CD4-positive, alpha-beta memory T cell (primary cell): ENCODE measurements around the gene VSTM5. TPM values are rescaled to one million over a fixed set of nuclear protein-coding genes. Genes with fewer than 3 reads are reported as not detected.

ENCODE experiments used
- CTCF ChIA-PET: fragments of 350-600 bp; sonication (Branson Sonifier 250); formaldehyde crosslinking; loops from one replicate; lab custom pipeline; 2021; ENCODE audit warnings: inconsistent platforms; ENCODE audit not compliant: partially characterized antibody; lab: Charles Lee
- POLR2A ChIA-PET: fragments of 350-600 bp; sonication (Branson Sonifier 250); formaldehyde crosslinking; loops from one replicate; lab custom pipeline; 2021; ENCODE audit not compliant: partially characterized antibody; lab: Charles Lee
- DNase-seq, 5 donors: peaks; one replicate each; pipeline versions ENCODE4 v3.0.0 to v3.0.0-alpha.2; 2020 to 2022; ENCODE audit warnings: mixed read lengths in 1 of 5
- H3K27ac ChIP-seq: one replicate; pipeline ENCODE4 v1.7.0; 2013; ENCODE audit warnings: low read depth, low read length
- H3K27me3 ChIP-seq: 2 replicates; pipeline ENCODE4 v1.7.0; 2013; ENCODE audit warnings: mild to moderate bottlenecking, low read length, moderate library complexity; ENCODE audit not compliant: insufficient read depth
- H3K36me3 ChIP-seq: 2 replicates; pipeline ENCODE4 v1.7.0; 2013; ENCODE audit warnings: mild to moderate bottlenecking, low read length, moderate library complexity; ENCODE audit not compliant: insufficient read depth
- H3K4me1 ChIP-seq: 2 replicates; pipeline ENCODE4 v1.7.0; 2013; ENCODE audit warnings: mild to moderate bottlenecking, low read length, moderate library complexity; ENCODE audit not compliant: insufficient read depth
- H3K4me3 ChIP-seq, 2 donors: one replicate each; pipeline ENCODE4 v1.7.0; 2013; ENCODE audit warnings: low read length in 2 of 2, mild to moderate bottlenecking in 1 of 2
- H3K9me3 ChIP-seq, 2 donors: one replicate each; pipeline ENCODE4 v1.7.0; 2013; ENCODE audit warnings: low read length in 2 of 2, control low read depth in 1 of 2; ENCODE audit not compliant: control insufficient read depth in 1 of 2
- H3K27ac Mint-ChIP-seq, 7 donors: one replicate each; pipeline ENCODE4 v1.8.0; 2020 to 2021; ENCODE audit warnings: mixed read lengths in 7 of 7, mild to moderate bottlenecking in 6 of 7, inconsistent platforms in 3 of 7, moderate library complexity in 3 of 7
- H3K27me3 Mint-ChIP-seq, 2 donors: one replicate each; pipeline ENCODE4 v1.8.0; 2020 to 2021; ENCODE audit warnings: mixed read lengths in 2 of 2
- H3K36me3 Mint-ChIP-seq, 2 donors: one replicate each; pipeline ENCODE4 v1.8.0; 2020 to 2021; ENCODE audit warnings: mixed read lengths in 2 of 2, inconsistent platforms in 1 of 2, mild to moderate bottlenecking in 1 of 2
- H3K4me1 Mint-ChIP-seq, 4 donors: one replicate each; pipeline ENCODE4 v1.8.0; 2020 to 2021; ENCODE audit warnings: mixed read lengths in 4 of 4, mild to moderate bottlenecking in 1 of 4
- H3K4me3 Mint-ChIP-seq, 8 donors: one replicate each; pipeline ENCODE4 v1.8.0; 2020 to 2021; ENCODE audit warnings: mixed read lengths in 8 of 8, mild to moderate bottlenecking in 7 of 8, moderate library complexity in 6 of 8, inconsistent platforms in 3 of 8
- H3K9me3 Mint-ChIP-seq, 8 donors: one replicate each; pipeline ENCODE4 v1.8.0; 2020 to 2021; ENCODE audit warnings: mixed read lengths in 8 of 8, mild to moderate bottlenecking in 5 of 8, inconsistent platforms in 3 of 8, moderate library complexity in 1 of 8
- intact Hi-C: fragments of 100-400 bp; cut with micrococcal nuclease; formaldehyde crosslinking; loops from one replicate; pipeline ENCODE4 v1.15.1; 2023
- polyA plus RNA-seq, 2 donors: library from polyadenylated mRNA; unstranded; fragments of 300-500 nt; fragmentation: Illumina TruSeq; gene quantifications; one replicate each; pipeline ENCODE4 v1.2.3, GENCODE V29; 2021
- total RNA-seq, 2 experiments: library from RNA; stranded (reverse); gene quantifications; one replicate each; pipeline ENCODE4 v1.2.3, GENCODE V29; 2021

VSTM5 gene
- total and polyA plus RNA-seq, 4 experiments from 2014 or later: not detected

DNA sequence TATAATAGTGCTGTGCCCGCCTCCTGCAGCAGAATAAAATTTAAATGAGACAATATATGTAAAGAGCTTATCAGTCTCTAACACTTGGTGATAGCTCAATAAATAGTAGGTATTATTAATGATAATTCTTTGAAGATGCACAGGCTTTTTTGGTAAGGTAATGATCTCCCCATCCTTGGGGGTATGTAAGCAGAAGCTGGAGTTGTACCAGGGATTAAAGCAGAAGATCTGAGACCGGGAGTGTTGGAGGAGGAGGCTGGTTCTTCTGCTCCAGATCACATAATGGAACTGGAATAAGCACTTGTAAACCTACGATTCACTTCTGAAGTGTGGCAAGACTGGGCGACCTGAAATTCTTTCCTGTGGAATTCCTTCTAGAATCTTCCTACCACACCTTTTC is 8.4 kb downstream of the VSTM5 start:
- no peaks in the 10 kb centered on the region for H3K9me3 ChIP-seq
- Mint-ChIP-seq H3K27me3 (no peaks in the 10 kb centered on the region), H3K27ac (no peak overlapping the region), H3K9me3 (no peaks in the 10 kb centered on the region), H3K36me3 (no peaks in the 10 kb centered on the region), H3K4me3 (no peak overlapping the region), H3K4me1 (no peaks in the 10 kb centered on the region)
- no peaks in the 10 kb centered on the region for H3K4me1 ChIP-seq
- H3K36me3 ChIP-seq: no peaks in the 10 kb centered on the region
- intact Hi-C loops: no loop called here
- ChIA-PET CTCF (interaction anchor here (0.6 kb wide), 1 partner anchor 12 kb away, joined by 3 read pairs; no protein-coding TSS in a partner anchor), POLR2A (no interaction called here)
- DNase-seq: no peak
- H3K4me3 ChIP-seq: no peak overlapping the region
- H3K27me3 ChIP-seq: no peaks in the 10 kb centered on the region
- H3K27ac ChIP-seq: no peak overlapping the region

DNA sequence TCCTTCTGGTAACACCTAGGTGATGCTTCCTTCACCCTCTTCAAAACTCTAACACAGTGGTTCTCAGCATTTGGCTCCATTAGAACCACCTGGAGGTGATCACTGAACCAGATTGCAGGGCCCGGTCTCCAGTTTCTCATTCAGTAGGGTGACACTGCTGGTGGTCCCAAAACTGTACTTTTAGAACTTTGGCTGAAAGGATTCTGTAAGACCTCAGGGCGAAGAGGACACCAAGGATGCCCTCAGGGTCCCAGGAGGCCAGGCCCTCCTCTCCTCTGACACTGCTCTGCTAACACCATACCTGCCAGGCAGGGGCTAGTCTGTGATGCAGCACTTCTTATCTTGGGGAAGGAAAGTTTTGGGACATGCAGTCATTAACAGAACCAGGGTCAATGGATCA is 9.0 kb downstream of the VSTM5 start:
- H3K4me3 Mint-ChIP-seq: no peak overlapping the region
- no peaks in the 10 kb centered on the region for H3K4me1 ChIP-seq
- H3K36me3 Mint-ChIP-seq: no peaks in the 10 kb centered on the region
- no peak overlapping the region for H3K27ac Mint-ChIP-seq
- no peak for DNase-seq
- POLR2A ChIA-PET: no interaction called here
- H3K4me3 ChIP-seq: no peak overlapping the region
- H3K36me3 ChIP-seq: no peaks in the 10 kb centered on the region
- intact Hi-C loops: no loop called here
- no peaks in the 10 kb centered on the region for H3K27me3 ChIP-seq
- no peak overlapping the region for H3K27ac ChIP-seq
- H3K4me1 Mint-ChIP-seq: no peaks in the 10 kb centered on the region
- CTCF ChIA-PET: no interaction called here
- H3K9me3 Mint-ChIP-seq: no peaks in the 10 kb centered on the region
- H3K27me3 Mint-ChIP-seq: no peaks in the 10 kb centered on the region
- H3K9me3 ChIP-seq: no peaks in the 10 kb centered on the region

DNA sequence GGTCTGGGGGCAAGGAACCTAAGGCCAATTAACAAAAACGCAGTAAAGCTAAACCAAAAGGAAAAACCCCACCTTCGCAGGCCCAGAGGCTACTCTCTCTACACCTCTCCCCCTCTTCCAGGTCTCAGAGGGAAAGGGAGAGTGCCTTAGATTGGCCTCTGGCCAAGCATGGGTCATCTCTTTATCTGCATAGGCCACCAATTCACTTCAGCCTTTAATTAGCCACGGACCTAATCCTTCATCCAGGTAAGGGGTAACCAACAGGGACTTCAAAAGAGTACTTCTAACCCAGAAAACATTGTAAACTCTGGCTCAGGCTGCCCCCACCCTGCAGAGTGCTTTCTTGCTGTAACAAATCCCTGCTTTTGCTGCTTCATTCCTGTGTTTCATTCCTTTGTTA is 9.4 kb downstream of the VSTM5 start:
- CTCF ChIA-PET: no interaction called here

DNA sequence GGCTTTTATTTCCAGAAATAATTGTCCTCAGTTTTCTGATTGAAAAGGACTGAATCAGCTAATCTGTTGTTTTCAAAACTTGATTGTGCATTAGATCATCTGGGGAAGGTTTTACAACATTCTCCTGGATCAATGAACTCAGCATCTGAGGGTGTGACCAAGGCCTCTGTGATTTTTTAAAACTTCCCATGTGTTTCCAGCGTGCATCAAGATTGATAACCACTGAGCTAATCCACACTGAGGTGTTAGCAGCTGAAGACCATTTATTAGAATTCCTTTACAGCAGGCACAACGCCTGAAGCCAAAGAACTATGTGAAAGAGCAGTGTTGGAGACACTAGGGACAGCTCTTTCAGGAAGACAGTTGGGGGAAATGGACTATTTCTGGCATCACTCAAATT is 10.2 kb downstream of the VSTM5 start:
- intact Hi-C loops: no loop called here

More for the DNA sequence above, 9.4 kb downstream of the VSTM5 start:
- no peaks in the 10 kb centered on the region for H3K9me3 Mint-ChIP-seq
- no peaks in the 10 kb centered on the region for H3K4me1 Mint-ChIP-seq
- H3K9me3 ChIP-seq: no peaks in the 10 kb centered on the region
- POLR2A ChIA-PET: no interaction called here
- no peak overlapping the region for H3K27ac Mint-ChIP-seq
- no peaks in the 10 kb centered on the region for H3K27me3 ChIP-seq
- H3K4me1 ChIP-seq: no peaks in the 10 kb centered on the region
- intact Hi-C loops: no loop called here
- no peak overlapping the region for H3K4me3 ChIP-seq
- no peak overlapping the region for H3K4me3 Mint-ChIP-seq
- H3K27me3 Mint-ChIP-seq: no peaks in the 10 kb centered on the region
- DNase-seq: no peak
- no peaks in the 10 kb centered on the region for H3K36me3 ChIP-seq
- no peak overlapping the region for H3K27ac ChIP-seq
- H3K36me3 Mint-ChIP-seq: no peaks in the 10 kb centered on the region

DNA sequence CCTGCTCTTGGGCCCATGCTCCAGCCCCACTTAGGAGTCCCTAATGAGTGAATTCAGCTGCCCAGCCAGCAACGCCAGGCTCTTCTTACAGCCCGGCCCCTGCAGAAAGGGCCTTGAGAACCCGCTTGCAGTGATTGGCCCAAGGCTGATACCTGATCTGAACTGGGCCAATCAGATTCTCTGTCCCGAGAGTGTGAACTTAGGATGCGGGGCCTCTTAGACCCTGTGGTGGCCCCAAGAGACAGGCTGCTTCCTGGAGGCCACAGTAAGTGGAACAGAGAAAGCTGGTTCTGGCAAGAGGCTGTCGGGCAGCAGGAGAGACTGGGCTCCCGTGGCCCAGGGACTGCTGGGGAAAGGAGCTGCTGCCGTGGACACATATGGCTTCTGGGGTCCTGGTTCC is 11.5 kb downstream of the VSTM5 start:
- Mint-ChIP-seq H3K27ac (no peak overlapping the region), H3K36me3 (no peaks in the 10 kb centered on the region), H3K27me3 (peaks cover 0 to 2% of the 10 kb centered on the region in 2 donors), H3K4me1 (no peaks in the 10 kb centered on the region), H3K9me3 (no peaks in the 10 kb centered on the region), H3K4me3 (no peak overlapping the region)
- H3K27me3 ChIP-seq: no peaks in the 10 kb centered on the region
- no peaks in the 10 kb centered on the region for H3K36me3 ChIP-seq
- H3K4me3 ChIP-seq: no peak overlapping the region
- H3K4me1 ChIP-seq: no peaks in the 10 kb centered on the region
- no peaks in the 10 kb centered on the region for H3K9me3 ChIP-seq
- ChIA-PET CTCF (interaction anchor here (0.6 kb wide), 1 partner anchor 32 kb away, joined by 3 read pairs; no protein-coding TSS in a partner anchor), POLR2A (no interaction called here)
- no peak overlapping the region for H3K27ac ChIP-seq
- no peak for DNase-seq
- intact Hi-C loops: no loop called here

More for the DNA sequence above, 10.2 kb downstream of the VSTM5 start:
- H3K36me3 Mint-ChIP-seq: no peaks in the 10 kb centered on the region
- Histone ChIP-seq H3K27me3 (no peaks in the 10 kb centered on the region), H3K36me3 (no peaks in the 10 kb centered on the region), H3K4me1 (no peaks in the 10 kb centered on the region), H3K4me3 (no peak overlapping the region), H3K27ac (no peak overlapping the region), H3K9me3 (no peaks in the 10 kb centered on the region)
- no peaks in the 10 kb centered on the region for H3K27me3 Mint-ChIP-seq
- DNase-seq: no peak
- no peak overlapping the region for H3K27ac Mint-ChIP-seq
- ChIA-PET CTCF (no interaction called here), POLR2A (no interaction called here)
- H3K4me3 Mint-ChIP-seq: no peak overlapping the region
- no peaks in the 10 kb centered on the region for H3K9me3 Mint-ChIP-seq
- no peaks in the 10 kb centered on the region for H3K4me1 Mint-ChIP-seq

DNA sequence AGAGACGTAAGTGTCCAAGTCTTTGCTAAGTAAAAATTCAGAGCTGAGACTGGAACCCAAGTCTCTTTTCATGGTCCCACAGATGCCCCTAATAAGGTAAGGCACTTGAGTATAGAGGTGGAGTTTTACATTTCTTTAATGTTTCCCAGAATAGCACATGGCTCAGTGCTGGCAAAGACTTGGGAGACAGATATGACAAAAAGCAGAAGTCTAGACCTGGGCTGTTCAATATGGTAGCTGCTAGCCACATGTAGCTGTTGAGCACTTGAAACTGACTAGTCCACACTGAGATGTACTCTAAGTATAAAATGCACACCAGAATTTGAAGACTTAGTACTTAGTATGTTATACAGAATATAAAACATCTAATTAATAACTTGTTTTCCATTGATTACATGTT is 17.6 kb downstream of the VSTM5 start:
- Mint-ChIP-seq H3K9me3 (no peaks in the 10 kb centered on the region), H3K4me1 (no peaks in the 10 kb centered on the region), H3K4me3 (no peak overlapping the region), H3K27ac (no peak overlapping the region), H3K36me3 (no peaks in the 10 kb centered on the region), H3K27me3 (peaks cover 0 to 10% of the 10 kb centered on the region in 2 donors)
- Histone ChIP-seq H3K4me1 (no peaks in the 10 kb centered on the region), H3K27ac (no peak overlapping the region), H3K9me3 (no peaks in the 10 kb centered on the region), H3K4me3 (no peak overlapping the region), H3K36me3 (no peaks in the 10 kb centered on the region), H3K27me3 (no peaks in the 10 kb centered on the region)
- POLR2A ChIA-PET: no interaction called here
- intact Hi-C loops: no loop called here
- CTCF ChIA-PET: no interaction called here
- no peak for DNase-seq

DNA sequence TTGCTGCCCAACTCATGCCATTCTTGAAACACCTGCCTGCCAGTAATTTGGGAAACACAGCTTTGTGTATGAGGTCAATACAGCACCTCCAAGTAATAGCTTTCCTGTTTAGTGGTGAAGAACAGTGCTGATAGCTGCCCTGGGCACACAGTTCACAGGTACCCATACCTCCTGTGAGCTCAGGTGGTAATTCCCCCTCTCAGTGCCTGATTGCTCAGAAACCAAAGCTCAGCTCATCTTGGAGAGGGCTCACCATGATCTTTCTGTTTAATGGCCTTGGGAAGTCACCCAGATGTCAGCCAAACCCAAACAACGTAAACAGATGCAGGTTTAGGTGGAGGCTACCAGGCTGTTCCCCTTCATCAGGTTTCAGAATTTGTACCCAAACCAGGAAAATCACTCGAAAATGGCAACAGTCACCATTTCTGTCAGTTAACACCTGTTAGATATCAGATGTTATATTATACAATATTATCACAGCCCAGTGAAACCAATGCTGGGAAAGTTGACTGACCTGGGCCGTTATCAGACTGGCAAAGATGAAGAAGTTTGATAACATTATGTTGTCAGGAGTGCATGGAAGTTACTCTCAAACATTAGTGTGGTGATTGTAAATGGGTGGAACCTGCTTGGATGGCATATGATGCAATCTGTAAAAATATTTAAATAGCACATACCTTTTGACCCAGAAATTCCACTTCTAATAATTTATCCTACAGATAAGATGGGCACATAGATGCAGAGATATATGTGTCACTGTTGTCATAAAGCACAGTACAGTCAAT is 18.9 kb downstream of the VSTM5 start:
- Mint-ChIP-seq H3K4me3 (no peak overlapping the region), H3K4me1 (no peaks in the 10 kb centered on the region), H3K27ac (no peak overlapping the region), H3K9me3 (no peaks in the 10 kb centered on the region), H3K36me3 (no peaks in the 10 kb centered on the region), H3K27me3 (peaks cover 0 to 10% of the 10 kb centered on the region in 2 donors)
- ChIA-PET CTCF (no interaction called here), POLR2A (no interaction called here)
- no peaks in the 10 kb centered on the region for H3K9me3 ChIP-seq
- no peaks in the 10 kb centered on the region for H3K36me3 ChIP-seq
- DNase-seq: no peak
- H3K4me3 ChIP-seq: no peak overlapping the region
- H3K27me3 ChIP-seq: no peaks in the 10 kb centered on the region
- H3K27ac ChIP-seq: no peak overlapping the region
- no peaks in the 10 kb centered on the region for H3K4me1 ChIP-seq
- intact Hi-C loops: no loop called here
